HCT116 (cell line): ENCODE measurements around the gene PPDPF. TPM values are rescaled to one million over a fixed set of nuclear protein-coding genes. Genes with fewer than 3 reads are reported as not detected.
A peak's percentile ranks its signal among the peaks of the same experiment; 100 is the strongest.

Source experiments
- ATAC-seq: fragments of 200-7000 bp; cut with Tn5 transposase; 2 replicates; pipeline ENCODE4 v1.9.1; 2020; ENCODE audit warnings: mild to moderate bottlenecking, moderate library complexity
- BruUV-seq: library from RNA; stranded (reverse); fragments of 400-500 nt; replicated peaks from 2 replicates; lab custom pipeline; 2021; lab: Mats Ljungman, UMichigan
- CTCF ChIA-PET: fragments of 300-600 bp; sonication (Branson Sonifier 250); formaldehyde crosslinking; loops from one replicate; lab custom pipeline; 2021; ENCODE audit warnings: antibody characterized with exemption; lab: Charles Lee
- POLR2A ChIA-PET: fragments of 300-600, 350-600 bp; sonication (Branson Sonifier 250); formaldehyde crosslinking; loops from one replicate; lab custom pipeline; 2021; ENCODE audit warnings: antibody characterized with exemption; lab: Charles Lee
- RAD21 ChIA-PET, 2 experiments: fragments of 300-600 bp; sonication (Branson Sonifier 250); formaldehyde crosslinking; loops; one replicate each; lab custom pipeline; 2023; ENCODE audit warnings: low total read pairs in 2 of 2; ENCODE audit not compliant: uncharacterized antibody in 2 of 2, unreplicated experiment in 2 of 2, low non-redundant PET in 1 of 2; lab: Charles Lee
- DNase-seq: peaks from one replicate; pipeline ENCODE4 v3.0.0-alpha.2; 2010; ENCODE audit warnings: low read depth, low spot score
- H2AFZ ChIP-seq: fragments of 200-600 bp; shearing (Covaris generic), sonication (generic); 2 replicates; pipeline ENCODE4 v1.6.1; 2017; ENCODE audit warnings: low read depth, mixed run types, mixed read lengths, antibody characterized with exemption, low read length; ENCODE audit not compliant: poor library complexity, severe bottlenecking
- H3K27ac ChIP-seq: 2 replicates; pipeline ENCODE4 v1.5.1; 2012; ENCODE audit warnings: low read depth, low read length
- H3K27me3 ChIP-seq: fragments of 200-600 bp; sonication (generic); 2 replicates; pipeline ENCODE4 v1.6.1; 2016; ENCODE audit warnings: mixed run types, low read length, mixed read lengths; ENCODE audit not compliant: insufficient read depth
- H3K36me3 ChIP-seq, 2 experiments: fragments of 200-500 bp in 1 of 2; fragments of 200-600 bp in 1 of 2; sonication (Bioruptor generic) in 1 of 2; sonication (generic) in 1 of 2; 2 replicates each; pipeline versions ENCODE4 v1.5.1 to v1.6.1; 2014 to 2016; ENCODE audit warnings: low read length in 2 of 2, inconsistent platforms in 1 of 2, mixed read lengths in 1 of 2, mixed run types in 1 of 2; ENCODE audit not compliant: insufficient read depth in 2 of 2, control insufficient read depth in 1 of 2
- H3K4me1 ChIP-seq, 2 experiments: fragments of 200-600 bp in 1 of 2; sonication (generic) in 1 of 2; 2 replicates each; pipeline versions ENCODE4 v1.5.1 to v1.6.1; 2012 to 2017; ENCODE audit warnings: low read length in 2 of 2, inconsistent platforms in 1 of 2, mild to moderate bottlenecking in 1 of 2, mixed read lengths in 1 of 2, mixed run types in 1 of 2, moderate library complexity in 1 of 2; ENCODE audit not compliant: insufficient read depth in 2 of 2, control insufficient read depth in 1 of 2
- H3K4me2 ChIP-seq: fragments of 200-600 bp; sonication (generic); 2 replicates; pipeline ENCODE4 v1.6.1; 2017; ENCODE audit warnings: mixed run types, low read length, mixed read lengths
- H3K4me3 ChIP-seq, 2 experiments: fragments of 200-600 bp in 1 of 2; sonication (generic) in 1 of 2; replicated peaks in 1 of 2; 2 replicates each; pipeline ENCODE4 v1.5.1; 2011 to 2016; ENCODE audit warnings: low read length in 2 of 2, control low read depth in 1 of 2, low read depth in 1 of 2, mild to moderate bottlenecking in 1 of 2, mixed read lengths in 1 of 2, mixed run types in 1 of 2
- H3K79me2 ChIP-seq: fragments of 200-600 bp; sonication (generic); 2 replicates; pipeline ENCODE4 v1.6.1; 2017; ENCODE audit warnings: mild to moderate bottlenecking, mixed run types, low read length, moderate library complexity, mixed read lengths; ENCODE audit not compliant: insufficient read depth
- H3K9ac ChIP-seq: fragments of 200-600 bp; sonication (generic); 2 replicates; pipeline ENCODE4 v1.6.1; 2016; ENCODE audit warnings: low read length, mixed read lengths
- H3K9me2 ChIP-seq: fragments of 200-600 bp; sonication (generic), shearing (Covaris generic); 2 replicates; pipeline ENCODE4 v1.6.1; 2017; ENCODE audit warnings: mixed run types, mild to moderate bottlenecking, moderate library complexity; ENCODE audit not compliant: insufficient read depth
- H3K9me3 ChIP-seq, 2 experiments: fragments of 200-500 bp in 1 of 2; fragments of 200-600 bp in 1 of 2; sonication (Bioruptor generic) in 1 of 2; sonication (generic) in 1 of 2; 2 replicates each; pipeline ENCODE4 v1.6.1; 2014 to 2017; ENCODE audit warnings: low read length in 2 of 2, mixed read lengths in 2 of 2, inconsistent platforms in 1 of 2, low read depth in 1 of 2, mild to moderate bottlenecking in 1 of 2, mixed run types in 1 of 2, moderate library complexity in 1 of 2; ENCODE audit not compliant: control insufficient read depth in 1 of 2, insufficient read depth in 1 of 2
- H4K20me1 ChIP-seq: fragments of 200-600 bp; sonication (generic), shearing (Covaris generic); 2 replicates; pipeline ENCODE4 v1.6.1; 2017; ENCODE audit warnings: mixed run types, mild to moderate bottlenecking, moderate library complexity; ENCODE audit not compliant: insufficient read depth
- CEBPB ChIP-seq: IDR thresholded peaks from 2 replicates; pipeline ENCODE4 v1.6.1; 2012; ENCODE audit warnings: low read depth
- ELF1 ChIP-seq: IDR thresholded peaks from 2 replicates; pipeline ENCODE4 v1.6.1; 2012; ENCODE audit warnings: low read depth, borderline replicate concordance
- EZH2 ChIP-seq: fragments of 200-600 bp; sonication (generic); IDR thresholded peaks from 2 replicates; pipeline ENCODE4 v1.6.1; 2017; ENCODE audit warnings: antibody characterized with exemption, mixed run types
- EZH2phosphoT487 ChIP-seq: fragments of 200-600 bp; IDR thresholded peaks from 2 replicates; pipeline ENCODE4 v1.6.1; 2018; ENCODE audit warnings: antibody characterized with exemption, borderline replicate concordance
- FOSL1 ChIP-seq: IDR thresholded peaks from 2 replicates; pipeline ENCODE4 v1.6.1; 2012; ENCODE audit warnings: low read depth
- RAD21 ChIP-seq: IDR thresholded peaks from 2 replicates; pipeline ENCODE4 v1.6.1; 2012; ENCODE audit warnings: low read depth, mild to moderate bottlenecking
- SIN3A ChIP-seq: IDR thresholded peaks from 2 replicates; pipeline ENCODE4 v1.6.1; 2012; ENCODE audit warnings: low read depth
- SRF ChIP-seq: IDR thresholded peaks from 2 replicates; pipeline ENCODE4 v1.6.1; 2012; ENCODE audit warnings: low read depth
- YY1 ChIP-seq: IDR thresholded peaks from 2 replicates; pipeline ENCODE4 v1.6.1; 2011; ENCODE audit warnings: low read length, low read depth, moderate library complexity, mild to moderate bottlenecking; ENCODE audit not compliant: insufficient replicate concordance; ENCODE audit errors: extremely low read depth
- intact Hi-C: fragments of 100-400 bp; cut with micrococcal nuclease; formaldehyde crosslinking; loops from 2 replicates; pipeline ENCODE4 v1.10.0; 2022
- total RNA-seq: library from RNA; stranded (reverse); gene quantifications from one replicate; pipeline ENCODE4 v1.2.1, GENCODE V29; 2021; ENCODE audit not compliant: unreplicated experiment
- TF ChIP-seq, protein P1 (sequence below), 3 experiments: fragments of 200-600 bp in 1 of 3; sonication (generic) in 1 of 3; IDR thresholded peaks in 2 of 3; conservative IDR thresholded peaks in 1 of 3; 2 replicates each; pipeline ENCODE4 v1.5.1; 2012 to 2017; ENCODE audit warnings: low read depth in 2 of 3, low read length in 2 of 3, antibody characterized with exemption in 1 of 3, borderline replicate concordance in 1 of 3, control low read depth in 1 of 3, mild to moderate bottlenecking in 1 of 3, mixed read lengths in 1 of 3, mixed run types in 1 of 3, moderate library complexity in 1 of 3; ENCODE audit not compliant: insufficient read depth in 1 of 3
- TF ChIP-seq, protein P2 (sequence below): IDR thresholded peaks from 2 replicates; pipeline ENCODE4 v1.6.1; 2012
- TF ChIP-seq, protein P3 (sequence below): IDR thresholded peaks from 2 replicates; pipeline ENCODE4 v1.6.1; 2012

Gene PPDPF
- total RNA-seq, 1 experiment from 2014 or later, result 346 TPM

DNA sequence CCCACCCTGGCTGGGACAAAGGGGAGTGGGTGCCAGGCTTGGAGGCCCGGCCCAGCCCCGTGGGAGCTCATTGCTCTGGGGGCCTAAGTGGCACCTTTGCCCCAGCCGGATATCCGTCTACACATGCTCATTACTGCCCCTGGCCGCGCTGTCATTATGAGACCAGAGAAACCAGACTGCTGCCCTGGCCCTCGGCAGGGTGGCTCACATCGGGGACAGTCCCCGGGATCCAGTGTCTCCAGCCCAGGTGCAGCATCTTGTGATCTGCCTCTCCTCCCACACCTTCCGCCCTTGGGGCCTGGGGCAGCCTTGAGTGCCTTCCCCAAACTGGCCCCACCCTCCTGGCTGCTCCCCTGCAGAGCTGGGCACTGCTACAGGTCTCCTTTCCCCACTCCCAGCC, 22.1 kb downstream of the PPDPF start:
- peaks cover 46 to 87% of the 10 kb centered on the region in 2 experiments for H3K4me1 ChIP-seq
- no peaks in the 10 kb centered on the region for H4K20me1 ChIP-seq
- no TSS peak for BruUV-seq
- ChIA-PET RAD21 (no interaction called here), POLR2A (interaction anchor here (1.6 kb wide), 1 partner anchor 323 kb away, joined by 8 read pairs; the partner anchor contains the start of gene TPD52L2), CTCF (interaction anchor here (1.3 kb wide), 1 partner anchor 322 kb away, joined by 3 read pairs; the partner anchor contains the start of gene TPD52L2)
- no peaks in the 10 kb centered on the region for H3K36me3 ChIP-seq
- ATAC-seq (no peak), DNase-seq (no peak)
- H3K9me3 ChIP-seq, result no peaks in the 10 kb centered on the region
- H3K27me3 ChIP-seq, result no peaks in the 10 kb centered on the region
- H3K27ac ChIP-seq, result peak overlapping the region; percentile 72
- H3K9me2 ChIP-seq, result no peaks in the 10 kb centered on the region
- H3K79me2 ChIP-seq, result no peaks in the 10 kb centered on the region
- intact Hi-C loops, result no loop called here
- H3K9ac ChIP-seq, result peak overlapping the region; percentile 67
- H3K4me3 ChIP-seq, result peak overlapping the region; percentile 59 to 64
- H3K4me2 ChIP-seq, result peak overlapping the region; percentile 76
- no peak overlapping the region for H2AFZ ChIP-seq
- TF ChIP-seq SRF, result no peak
- TF ChIP-seq SIN3A, result no peak
- no peak for TF ChIP-seq YY1
- TF ChIP-seq RAD21, result no peak
- TF ChIP-seq EZH2, result no peak
- TF ChIP-seq, protein P1, sequence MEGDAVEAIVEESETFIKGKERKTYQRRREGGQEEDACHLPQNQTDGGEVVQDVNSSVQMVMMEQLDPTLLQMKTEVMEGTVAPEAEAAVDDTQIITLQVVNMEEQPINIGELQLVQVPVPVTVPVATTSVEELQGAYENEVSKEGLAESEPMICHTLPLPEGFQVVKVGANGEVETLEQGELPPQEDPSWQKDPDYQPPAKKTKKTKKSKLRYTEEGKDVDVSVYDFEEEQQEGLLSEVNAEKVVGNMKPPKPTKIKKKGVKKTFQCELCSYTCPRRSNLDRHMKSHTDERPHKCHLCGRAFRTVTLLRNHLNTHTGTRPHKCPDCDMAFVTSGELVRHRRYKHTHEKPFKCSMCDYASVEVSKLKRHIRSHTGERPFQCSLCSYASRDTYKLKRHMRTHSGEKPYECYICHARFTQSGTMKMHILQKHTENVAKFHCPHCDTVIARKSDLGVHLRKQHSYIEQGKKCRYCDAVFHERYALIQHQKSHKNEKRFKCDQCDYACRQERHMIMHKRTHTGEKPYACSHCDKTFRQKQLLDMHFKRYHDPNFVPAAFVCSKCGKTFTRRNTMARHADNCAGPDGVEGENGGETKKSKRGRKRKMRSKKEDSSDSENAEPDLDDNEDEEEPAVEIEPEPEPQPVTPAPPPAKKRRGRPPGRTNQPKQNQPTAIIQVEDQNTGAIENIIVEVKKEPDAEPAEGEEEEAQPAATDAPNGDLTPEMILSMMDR (IDR thresholded peaks at IDR 0.05 in 2 of 3, conservative IDR thresholded peaks at IDR 0.05 in 1 of 3; ENCODE audit: borderline replicate concordance in 1 of 3, insufficient read depth in 1 of 3, low read depth in 2 of 3, low read length in 2 of 3), result no peak
- no peak for TF ChIP-seq CEBPB
- TF ChIP-seq ELF1, result no peak
- TF ChIP-seq FOSL1, result no peak
- TF ChIP-seq EZH2phosphoT487, result no peak
- TF ChIP-seq, protein P2, sequence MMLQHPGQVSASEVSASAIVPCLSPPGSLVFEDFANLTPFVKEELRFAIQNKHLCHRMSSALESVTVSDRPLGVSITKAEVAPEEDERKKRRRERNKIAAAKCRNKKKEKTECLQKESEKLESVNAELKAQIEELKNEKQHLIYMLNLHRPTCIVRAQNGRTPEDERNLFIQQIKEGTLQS, result no peak
- TF ChIP-seq, protein P3, sequence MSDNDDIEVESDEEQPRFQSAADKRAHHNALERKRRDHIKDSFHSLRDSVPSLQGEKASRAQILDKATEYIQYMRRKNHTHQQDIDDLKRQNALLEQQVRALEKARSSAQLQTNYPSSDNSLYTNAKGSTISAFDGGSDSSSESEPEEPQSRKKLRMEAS, result no peak
